PFSK-1 (cell line): ENCODE results near the gene DNAAF9.

Source experiments
- SIN3A ChIP-seq: IDR thresholded peaks from 2 replicates; pipeline ENCODE4 v1.6.1; 2012; ENCODE audit warnings: mild to moderate bottlenecking, low read length, moderate library complexity, borderline replicate concordance; ENCODE audit not compliant: insufficient read depth
- TAF1 ChIP-seq: IDR thresholded peaks from 2 replicates; pipeline ENCODE4 v1.6.1; 2012; ENCODE audit warnings: low read length, control low read depth, borderline replicate concordance; ENCODE audit not compliant: insufficient read depth

- TF ChIP-seq TAF1: no peak
- TF ChIP-seq SIN3A: no peak
Measured at GRCh38 chr20:3392756-3393155, 14.7 kb downstream of the DNAAF9 start.
